AG10803 (cell line): ENCODE results near the gene ERVW-1.
"Not testable (repeated sequence)": the region's sequence is repeated elsewhere in the genome, so short reads cannot be mapped to it uniquely, and the experiment has no call there.

Experiments
- DNase-seq: peaks from one replicate; pipeline ENCODE4 v3.0.0; 2010; ENCODE audit warnings: low read depth
- H3K4me3 ChIP-seq: 2 replicates; pipeline ENCODE4 v1.5.1; 2011; ENCODE audit warnings: mild to moderate bottlenecking, low read length, control low read depth
- CTCF ChIP-seq: conservative IDR thresholded peaks from 2 replicates; pipeline ENCODE4 v1.5.1; 2011; ENCODE audit warnings: mild to moderate bottlenecking, low read length, control low read depth, inconsistent platforms

Gene ERVW-1

GRCh38 chr7:92447345-92448204 lies 30.2 kb downstream of the ERVW-1 start, which contains the start of gene GATAD1:
Gene GATAD1 (plus strand): TSS chr7:92447482. CDS start chr7:92447730, 248 bp downstream.
- peak; percentile 89 for DNase-seq
- TF ChIP-seq CTCF, result 0 out of 2 replicates have a peak, but pooled peaks have one; percentile 92
- H3K4me3 ChIP-seq, result peak within 1 kb of the TSS; percentile 80

GRCh38 chr7:92446869-92447344 lies 30.8 kb downstream of the ERVW-1 start:
- peak overlapping the region; percentile 80 for H3K4me3 ChIP-seq
- no peak; the same call in none of the 2 replicates for TF ChIP-seq CTCF
- no peak for DNase-seq

- DNase-seq, H3K4me3 ChIP-seq: not testable (repeated sequence)
These were observed 35.0 kb downstream of the ERVW-1 start for GRCh38 chr7:92442720-92443119.

- no peak for TF ChIP-seq CTCF
- no peak for DNase-seq
- no peak overlapping the region for H3K4me3 ChIP-seq
These were observed 39.7 kb downstream of the ERVW-1 start for GRCh38 chr7:92437956-92438491.

- TF ChIP-seq CTCF, result no peak
- no peak for DNase-seq
- no peak overlapping the region for H3K4me3 ChIP-seq
These were observed 40.9 kb downstream of the ERVW-1 start for GRCh38 chr7:92436612-92437445.

- no peak overlapping the region for H3K4me3 ChIP-seq
- no peak for DNase-seq
- no peak for TF ChIP-seq CTCF
These were observed 42.2 kb downstream of the ERVW-1 start for GRCh38 chr7:92435542-92435941.

- TF ChIP-seq CTCF, result no peak
- no peak for DNase-seq
- no peak overlapping the region for H3K4me3 ChIP-seq
These were observed 44.7 kb downstream of the ERVW-1 start for GRCh38 chr7:92433019-92433418.
